SIG-M5 (cell line): ENCODE data around the gene ACAD10.
A peak's percentile ranks its signal among the peaks of the same experiment; 100 is the strongest.
"Not testable (repeated sequence)": the region's sequence is repeated elsewhere in the genome, so short reads cannot be mapped to it uniquely, and the experiment has no call there.

Experiments
- DNase-seq: peaks from one replicate; lab custom pipeline; 2025; lab: John Stamatoyannopoulos, UW

ACAD10 gene

DNA sequence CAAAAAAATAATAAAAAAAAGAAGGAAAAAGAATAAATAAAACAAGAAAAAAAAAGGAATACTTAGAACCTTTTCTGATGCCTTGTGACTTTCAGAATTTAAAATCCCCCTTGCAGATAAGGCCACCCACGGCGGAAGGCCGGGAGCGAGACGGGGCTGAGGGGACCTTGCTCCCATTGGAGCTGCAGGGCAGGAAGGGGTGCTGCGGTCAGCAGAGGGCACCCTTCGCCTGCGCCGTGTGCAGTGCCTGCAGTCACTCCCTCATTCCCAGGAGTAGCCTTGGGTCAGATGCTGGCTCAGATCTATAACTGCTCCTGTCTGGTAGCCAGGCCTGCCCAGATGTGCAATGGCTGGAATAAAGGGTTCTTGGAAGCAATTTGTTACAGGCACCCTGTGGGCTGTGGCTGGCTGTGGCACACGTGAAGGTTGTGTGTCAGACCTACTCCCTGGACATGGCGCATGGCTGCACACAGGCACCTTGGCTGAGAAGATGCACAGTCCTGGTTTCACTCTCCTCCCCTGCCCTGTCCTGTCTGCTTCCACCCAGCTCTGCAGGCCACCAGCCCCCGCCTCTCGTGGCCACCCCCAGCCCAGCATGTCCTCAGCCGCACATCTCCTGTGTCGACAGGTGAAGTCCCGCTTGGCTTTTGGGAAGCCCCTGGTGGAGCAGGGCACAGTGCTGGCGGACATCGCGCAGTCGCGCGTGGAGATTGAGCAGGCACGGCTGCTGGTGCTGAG is 67.5 kb downstream of the ACAD10 start:
- DNase-seq, result no peak

GRCh38 chr12:111754671-111755070 is 68.8 kb downstream of the ACAD10 start:
- DNase-seq, result no peak

DNA sequence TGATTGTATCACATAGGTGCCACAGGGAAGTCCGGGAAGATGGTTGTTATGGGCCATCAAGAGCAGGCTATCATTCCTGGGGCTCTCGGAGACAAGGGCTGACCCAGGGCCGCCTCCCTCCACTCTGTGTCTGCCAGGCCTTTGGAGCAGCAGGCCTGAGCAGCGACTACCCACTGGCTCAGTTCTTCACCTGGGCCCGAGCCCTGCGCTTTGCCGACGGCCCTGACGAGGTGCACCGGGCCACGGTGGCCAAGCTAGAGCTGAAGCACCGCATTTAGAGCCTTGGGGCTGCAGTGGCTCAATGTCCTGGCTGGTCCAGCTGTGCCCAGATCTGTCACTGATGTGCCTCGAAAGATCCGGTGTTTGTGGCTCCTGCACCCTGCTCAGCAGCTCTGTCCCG is 70.3 kb downstream of the ACAD10 start:
- no peak for DNase-seq

GRCh38 chr12:111756681-111757080 is 70.8 kb downstream of the ACAD10 start:
- no peak for DNase-seq

- DNase-seq, result peak; percentile 85
Measured at GRCh38 chr12:111757361-111758119, 71.7 kb downstream of the ACAD10 start.

GRCh38 chr12:111758120-111758561 is 72.3 kb downstream of the ACAD10 start:
- no peak for DNase-seq

GRCh38 chr12:111759271-111759670 is 73.4 kb downstream of the ACAD10 start:
- DNase-seq, result no peak

- no peak for DNase-seq
Measured at GRCh38 chr12:111759991-111760390, 74.1 kb downstream of the ACAD10 start.

- DNase-seq, result no peak
Measured at GRCh38 chr12:111761099-111761498, 75.2 kb downstream of the ACAD10 start.

- no peak for DNase-seq
Measured at GRCh38 chr12:111761706-111762105, 75.9 kb downstream of the ACAD10 start.

- DNase-seq, result not testable (repeated sequence)
Measured at GRCh38 chr12:111763552-111763951, 77.7 kb downstream of the ACAD10 start.

DNA sequence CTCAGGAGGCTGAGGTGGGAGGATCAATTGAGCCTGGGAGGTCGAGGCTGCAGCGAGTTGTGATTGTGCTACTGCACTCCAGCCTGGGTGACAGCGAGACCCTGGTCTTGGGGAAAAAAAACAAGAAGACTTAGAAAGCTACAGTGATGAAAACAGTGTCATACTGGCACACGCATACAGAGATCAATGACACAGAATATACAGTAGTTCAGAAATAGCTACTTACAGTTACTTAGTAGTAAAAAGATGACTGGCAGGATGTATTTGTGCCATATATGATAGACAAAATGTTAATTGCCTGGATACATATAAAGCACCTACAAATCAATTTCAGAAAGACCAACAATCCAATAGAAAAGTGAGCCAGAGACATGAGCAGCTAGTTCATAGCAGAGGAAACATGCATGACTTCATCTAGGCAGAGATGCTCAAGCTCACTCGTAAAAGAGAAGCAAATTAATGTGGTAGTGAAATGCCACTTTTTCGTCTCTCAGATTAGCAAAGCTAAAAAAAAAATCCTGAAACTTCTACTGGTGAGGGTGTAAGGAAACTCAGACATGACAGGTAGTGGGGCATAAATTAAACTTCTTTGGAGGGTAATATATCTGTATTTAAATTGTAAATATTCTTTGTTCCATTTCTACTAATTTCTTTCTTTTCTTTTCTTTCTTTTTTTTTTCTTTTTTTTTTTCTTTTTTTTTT is 78.4 kb downstream of the ACAD10 start:
- no peak for DNase-seq

GRCh38 chr12:111766608-111767361 is 80.9 kb downstream of the ACAD10 start, which contains the start of gene ALDH2:
ALDH2 (plus strand) TSS chr12:111766933; CDS start chr12:111766983, 50 bp downstream.
- DNase-seq, result no peak

- no peak for DNase-seq
Measured at GRCh38 chr12:111767362-111768158, 81.7 kb downstream of the ACAD10 start.

DNA sequence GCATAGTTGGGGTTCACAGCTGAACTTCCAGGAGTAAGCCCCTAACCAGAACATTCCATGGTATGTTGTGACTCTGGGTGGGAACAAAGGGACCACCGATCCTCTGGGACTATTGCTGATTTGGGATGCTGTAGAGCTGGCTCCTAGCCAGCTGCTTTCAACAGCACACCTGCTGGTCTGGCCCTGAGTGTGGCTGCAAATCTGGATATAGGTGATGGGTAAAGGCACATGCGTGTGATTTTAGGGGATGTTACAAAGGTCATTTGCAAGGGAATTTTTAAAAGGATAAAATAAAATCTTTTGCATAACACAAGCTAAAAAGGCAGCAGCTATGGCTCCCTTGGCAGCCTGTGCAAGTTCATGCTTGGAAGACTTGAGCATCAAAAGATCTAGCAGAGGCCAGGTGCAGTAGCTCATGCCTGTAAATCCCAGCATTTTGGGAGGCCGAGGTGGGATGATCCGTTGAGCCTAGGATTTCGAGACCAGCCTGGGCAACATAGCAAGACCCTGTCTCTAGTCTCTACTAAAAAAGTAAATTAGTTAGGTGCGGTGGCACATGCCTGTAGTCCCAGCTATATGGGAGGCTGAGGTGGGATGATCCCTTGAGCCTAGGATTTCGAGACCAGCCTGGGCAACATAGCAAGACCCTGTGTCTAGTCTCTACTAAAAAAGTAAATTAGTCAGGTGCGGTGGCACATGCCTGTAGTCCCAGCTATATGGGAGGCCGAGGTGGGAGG is 82.5 kb downstream of the ACAD10 start:
- DNase-seq, result no peak

- DNase-seq, result no peak
Measured at GRCh38 chr12:111769599-111769998, 83.7 kb downstream of the ACAD10 start.

- DNase-seq, result peak; percentile 18
Measured at GRCh38 chr12:111773801-111774551, 88.1 kb downstream of the ACAD10 start.

DNA sequence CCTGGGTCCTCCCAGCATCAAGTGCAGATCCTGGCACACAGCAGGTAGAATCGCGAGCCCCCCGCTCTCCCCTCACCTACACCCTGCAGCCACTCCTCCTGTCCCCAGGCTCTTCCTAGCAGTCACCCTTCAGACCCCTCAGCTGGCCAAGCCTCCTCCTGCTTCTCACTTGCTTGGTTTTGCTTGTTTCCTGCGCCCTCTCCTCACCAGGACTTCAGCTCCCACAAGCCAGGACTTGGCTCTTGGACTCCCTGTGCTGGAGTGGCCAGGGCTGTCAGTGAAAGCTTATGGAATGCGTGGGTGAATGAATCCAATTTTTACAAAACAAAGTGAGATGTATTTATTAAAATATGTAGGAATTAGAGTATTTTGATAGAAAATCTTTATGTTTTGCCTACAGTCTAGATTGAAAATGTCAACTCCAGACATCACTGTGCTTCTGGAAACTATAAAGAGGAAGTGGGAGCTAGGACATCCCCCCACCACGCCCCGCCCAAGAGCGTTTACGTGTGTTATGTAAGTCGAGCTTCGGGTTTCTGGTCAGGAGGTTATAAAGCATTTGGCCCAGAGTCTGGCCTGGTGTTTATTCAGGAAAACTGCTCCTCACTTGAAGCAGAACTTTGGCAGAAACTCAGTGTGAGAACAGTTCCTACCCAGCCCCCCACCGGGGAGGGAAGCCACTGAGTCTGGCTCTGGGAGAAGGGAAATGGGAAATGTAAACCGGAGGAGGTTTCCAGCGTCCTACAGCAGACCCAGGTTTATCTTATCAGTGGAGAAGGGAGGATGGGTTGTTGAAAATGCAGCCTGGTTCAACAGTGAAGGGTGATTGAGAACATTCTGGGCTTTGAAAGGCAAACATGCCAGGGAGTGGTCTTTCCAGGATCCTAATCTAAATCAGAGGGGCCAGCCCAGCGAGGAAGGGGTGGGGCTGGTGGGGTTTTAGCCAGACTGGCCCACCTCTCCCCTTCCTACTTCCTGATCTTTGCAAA is 89.6 kb downstream of the ACAD10 start:
- DNase-seq, result peak; percentile 69
